Stimulated activated CD4-positive, alpha-beta T cell treated with anti-CD3 and anti-CD28 coated beads, TNF-alpha, amount 100 ng/mL, for 24 hours (primary cell): ENCODE data around the gene FAM107B.

ENCODE experiments used
- DNase-seq, 3 experiments: peaks; one replicate each; pipeline ENCODE4 v3.0.0-alpha.2; 2020; ENCODE audit warnings: low read depth in 3 of 3

Gene FAM107B

DNA sequence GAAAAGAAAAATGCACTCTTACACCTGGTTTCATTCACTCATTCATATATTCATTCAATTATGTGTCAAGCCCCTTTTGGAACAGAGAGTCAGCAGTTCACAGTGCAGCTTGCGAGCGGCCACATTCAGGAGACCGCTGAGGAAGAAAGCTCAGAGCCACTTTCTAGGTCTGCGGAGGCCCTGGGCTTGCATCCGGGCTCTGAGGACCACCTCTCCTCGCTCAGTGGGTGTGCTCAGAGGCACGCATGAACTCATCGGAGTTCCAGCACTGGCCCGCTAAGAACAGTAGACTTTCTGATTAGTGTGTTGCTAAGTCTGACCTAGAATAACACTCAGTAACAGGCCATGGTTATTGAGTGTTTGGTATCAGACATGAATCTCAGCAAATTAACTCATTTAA lies 1.8 kb upstream of the FAM107B start:
- no peak for DNase-seq

DNA sequence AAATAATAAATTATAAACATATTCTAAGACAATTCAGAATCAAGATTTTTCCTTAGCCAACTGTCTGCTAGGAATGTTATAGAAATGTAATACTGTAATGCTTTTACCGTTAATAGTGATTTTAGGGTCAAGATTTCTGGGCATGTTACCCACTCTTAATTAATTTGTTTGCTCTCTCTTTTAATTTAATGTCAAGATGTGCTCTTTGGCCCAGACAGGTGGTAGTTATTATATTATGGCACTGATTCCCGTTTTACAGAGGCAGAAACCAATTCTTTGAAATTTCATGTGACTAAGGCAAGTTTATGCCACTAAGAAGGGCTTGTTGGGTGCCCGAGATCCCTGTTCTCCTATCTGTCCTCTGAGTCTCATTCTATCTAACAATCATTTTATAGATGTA lies 959 bp upstream of the FAM107B start:
- no peak for DNase-seq

DNA sequence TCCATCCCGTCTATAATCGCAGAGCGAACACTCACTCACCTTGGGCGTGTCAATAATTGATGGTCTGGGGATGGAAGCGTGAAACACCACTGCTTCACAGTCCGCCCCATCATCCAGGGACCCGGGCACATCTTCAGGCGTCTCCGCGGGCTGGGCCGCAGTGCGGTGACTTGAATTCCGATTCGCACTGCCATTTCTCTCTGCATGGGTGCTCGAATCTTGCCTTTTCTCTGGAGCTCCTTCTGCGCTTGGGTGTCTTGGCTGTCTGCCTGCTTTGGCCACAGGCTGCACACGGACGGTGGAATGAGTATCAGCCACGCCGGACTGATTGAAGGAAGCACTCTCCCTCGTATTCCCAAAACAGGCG lies 500 bp downstream of the FAM107B start:
- DNase-seq = no peak

DNA sequence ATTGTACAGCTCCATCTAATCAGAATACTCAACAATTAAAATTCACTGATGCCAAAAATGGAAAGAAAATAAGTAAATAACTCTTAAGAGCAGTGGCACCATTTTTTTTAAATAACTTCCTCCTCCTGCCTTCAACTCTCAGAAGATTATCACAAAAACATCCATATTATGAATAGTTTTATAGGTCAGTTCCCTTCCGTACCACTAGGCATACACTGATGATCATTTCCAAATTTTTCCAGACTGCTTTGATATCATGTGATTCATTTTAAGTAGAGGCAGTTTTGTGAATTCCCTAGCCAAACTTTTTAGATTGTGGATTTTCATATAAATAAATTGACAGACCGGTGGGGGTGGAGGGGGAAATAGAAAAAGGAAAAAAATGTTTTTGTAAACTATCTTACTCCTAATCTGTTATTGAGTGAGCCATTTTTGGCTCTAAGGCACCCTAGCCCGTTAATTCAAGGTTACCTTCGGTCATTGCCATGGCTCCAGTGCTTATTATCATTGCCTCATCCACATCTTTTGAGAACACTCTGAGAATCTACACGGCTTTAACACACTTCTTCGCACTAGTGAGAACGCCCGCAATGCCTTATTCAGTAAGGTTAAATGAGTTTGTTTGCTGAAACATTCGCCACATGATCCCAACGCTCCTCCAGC lies 1.0 kb downstream of the FAM107B start:
- DNase-seq = no peak

DNA sequence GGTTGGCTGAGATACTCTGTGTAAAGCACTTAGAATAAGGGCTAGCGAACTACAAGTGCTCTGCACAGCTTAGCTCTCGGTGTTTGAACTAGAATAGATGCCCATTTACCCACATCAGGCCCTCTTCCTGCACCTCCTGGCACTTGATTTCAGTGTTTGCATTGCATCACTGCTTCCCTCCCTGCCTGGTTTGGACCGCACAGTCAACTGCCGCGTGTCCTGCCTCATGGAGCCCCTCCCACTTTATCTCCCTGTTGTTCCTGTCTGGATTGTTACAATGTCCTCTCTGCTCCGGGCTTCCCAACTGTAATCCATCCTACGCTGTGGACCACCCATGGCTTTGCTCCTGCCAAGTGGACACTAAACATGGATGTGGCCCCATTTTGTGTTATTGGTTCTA lies 2.3 kb downstream of the FAM107B start:
- DNase-seq = no peak

DNA sequence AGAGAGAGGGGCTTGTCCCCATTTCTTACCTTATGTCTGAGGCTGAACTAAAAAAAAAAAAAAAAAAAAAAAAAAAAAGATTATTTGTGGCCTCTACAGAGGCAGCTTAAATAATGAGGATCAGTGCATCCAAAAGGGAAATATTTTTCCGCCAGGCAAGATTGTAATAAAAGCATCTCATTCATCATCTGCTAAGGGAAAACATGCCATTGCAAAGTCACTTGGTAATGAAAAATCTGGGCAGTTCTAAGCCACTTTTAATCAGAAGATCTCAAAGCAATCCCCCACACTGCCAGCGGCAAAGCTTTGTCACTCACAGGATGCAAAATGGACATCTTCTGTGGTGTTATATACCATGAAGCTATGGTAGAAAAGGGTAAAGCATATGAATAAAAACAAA lies 3.8 kb downstream of the FAM107B start:
- no peak for DNase-seq

DNA sequence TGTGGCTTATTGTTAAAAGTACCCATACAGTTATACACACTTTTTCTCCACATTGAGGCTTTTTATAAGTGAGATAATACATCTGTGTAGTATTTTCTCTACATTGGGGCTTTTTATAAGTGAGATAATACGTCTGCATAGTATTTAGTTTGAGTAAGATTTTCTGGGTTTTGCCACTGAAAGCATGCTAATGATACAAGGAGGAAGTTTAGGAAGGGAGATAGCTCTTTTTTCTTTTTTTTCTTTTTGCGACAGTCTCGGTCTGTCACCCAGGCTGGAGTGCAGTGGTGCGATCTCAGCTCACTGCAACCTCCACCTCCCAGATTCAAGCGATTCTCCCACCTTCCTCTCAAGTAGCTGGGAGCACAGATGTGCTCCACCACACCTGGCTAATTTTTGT lies 13.3 kb downstream of the FAM107B start:
- DNase-seq = no peak

DNA sequence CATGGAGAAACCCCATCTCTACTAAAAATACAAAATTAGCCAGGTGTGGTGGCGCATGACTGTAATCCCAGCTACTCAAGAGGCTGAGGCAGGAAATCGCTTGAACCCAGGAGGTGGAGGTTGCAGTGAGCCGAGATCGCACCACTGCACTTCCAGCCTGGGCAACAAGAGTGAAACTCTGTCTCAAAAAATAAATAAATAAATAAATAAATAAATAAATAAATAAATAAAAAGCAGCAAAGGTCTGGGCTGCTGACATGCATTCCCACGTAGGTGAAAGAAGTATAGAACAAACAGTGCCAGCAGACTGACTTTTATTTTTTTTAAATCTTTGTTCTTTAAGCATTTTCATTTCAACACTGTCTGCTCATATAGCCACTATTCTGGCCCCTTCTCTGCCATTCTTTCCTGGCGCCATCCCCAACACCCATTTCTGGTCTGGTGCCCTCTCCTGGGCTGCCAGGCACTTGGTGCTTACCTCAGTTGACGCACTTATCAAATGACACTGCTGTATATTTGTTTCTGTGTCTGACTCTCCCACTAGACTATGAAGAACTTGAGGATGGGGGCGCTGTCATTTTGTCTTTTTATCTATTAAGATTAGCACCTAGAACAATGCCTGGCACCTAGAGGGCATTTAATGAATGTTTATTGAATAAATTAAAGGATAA lies 15.6 kb downstream of the FAM107B start:
- DNase-seq = peak in 1 of 3 experiments; percentile 5

DNA sequence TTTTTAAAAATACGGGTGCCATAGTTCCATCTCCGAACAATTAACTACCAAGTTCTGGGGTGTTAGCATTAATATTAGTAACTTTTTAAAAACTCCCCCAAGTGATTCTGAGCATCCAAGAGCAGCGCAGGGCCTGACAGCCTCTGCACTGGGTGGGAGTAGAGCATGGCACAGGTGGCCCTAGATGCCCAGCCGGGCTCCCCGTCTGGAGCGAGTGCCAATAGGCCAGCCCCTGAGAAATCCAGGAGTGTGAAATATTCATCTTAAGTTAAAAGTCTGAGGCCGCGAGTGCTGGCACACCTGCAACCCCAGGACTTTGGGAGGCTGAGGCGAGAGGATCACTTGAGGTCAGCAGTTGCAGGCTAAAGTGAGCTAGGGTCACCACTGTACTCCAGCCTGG lies 16.2 kb downstream of the FAM107B start:
- no peak for DNase-seq

DNA sequence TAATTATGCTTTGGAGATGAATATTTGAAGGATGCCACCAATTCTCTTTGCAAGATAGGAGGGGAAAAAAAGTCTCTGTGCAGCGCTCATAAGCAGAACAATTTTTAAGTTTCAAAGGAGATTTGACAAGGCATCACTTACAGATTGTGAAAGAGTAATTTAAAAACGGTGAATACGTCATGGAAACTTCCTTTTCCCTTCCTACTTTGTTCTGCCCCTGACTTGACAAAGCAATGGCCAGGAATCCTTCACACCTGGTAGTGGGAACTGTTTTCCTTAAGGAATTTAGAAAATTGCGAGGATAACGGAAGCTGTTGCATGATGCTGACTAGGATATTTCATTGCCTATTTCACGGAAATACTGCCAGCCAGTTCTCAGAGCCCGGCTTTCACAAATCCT lies 16.7 kb downstream of the FAM107B start:
- DNase-seq = no peak

DNA sequence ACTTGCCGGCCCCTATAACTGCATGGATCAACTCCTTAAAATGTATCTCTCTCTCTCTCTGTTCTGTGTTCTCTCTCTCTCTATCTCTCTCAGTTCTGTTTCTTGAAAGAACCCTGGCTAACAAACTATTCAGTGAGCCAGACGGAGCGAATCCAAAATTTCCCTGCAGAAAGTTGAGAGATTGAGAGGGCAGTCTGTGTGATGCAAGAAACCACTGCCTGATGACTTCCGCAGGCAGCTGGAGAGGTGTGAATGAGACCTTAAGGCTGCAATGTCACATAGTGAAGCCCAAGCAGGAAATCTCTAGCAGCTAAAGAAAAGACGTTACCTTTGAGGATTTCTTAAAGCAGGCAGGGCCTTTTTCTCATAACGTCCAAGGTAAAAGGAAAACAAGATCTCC lies 17.3 kb downstream of the FAM107B start:
- no peak for DNase-seq

DNA sequence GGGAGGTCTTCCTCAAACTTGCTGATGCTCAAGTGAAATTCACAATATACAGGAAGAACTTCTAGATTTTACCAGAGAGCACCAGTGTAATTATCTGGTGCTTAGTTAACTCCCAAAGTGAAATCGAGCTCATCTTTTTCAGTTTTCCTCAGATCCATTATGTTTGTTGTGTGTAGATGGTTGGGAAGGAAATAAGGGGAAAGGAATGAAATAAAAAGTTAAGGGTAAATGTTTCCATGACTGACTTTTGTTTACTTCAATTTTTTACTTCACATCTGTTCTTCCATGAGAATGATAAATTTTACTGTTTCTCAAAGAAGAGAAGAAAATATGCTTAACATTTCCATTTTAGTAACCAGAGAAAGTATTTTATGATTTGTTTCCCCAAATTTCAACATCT lies 21.3 kb downstream of the FAM107B start:
- no peak for DNase-seq

DNA sequence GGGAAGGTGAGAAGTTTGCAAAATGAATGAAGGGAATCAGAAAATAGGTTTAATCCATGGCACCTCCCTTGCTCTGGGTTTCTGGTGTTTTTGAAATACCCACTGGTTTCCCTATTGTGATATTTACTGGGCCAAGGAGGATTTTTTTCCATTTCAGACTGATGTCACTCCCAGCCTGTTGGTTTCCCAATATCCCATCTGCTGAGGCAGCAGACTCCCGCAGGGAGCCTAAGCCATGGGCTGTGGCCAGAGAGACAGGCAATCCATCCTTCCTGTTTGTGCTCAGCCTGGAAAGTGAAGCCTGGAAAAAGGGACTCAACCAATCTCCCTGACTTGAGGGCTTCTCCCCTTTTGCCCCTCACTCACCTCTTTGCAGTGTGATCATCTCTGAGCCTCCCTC lies 22.8 kb downstream of the FAM107B start:
- DNase-seq = no peak

DNA sequence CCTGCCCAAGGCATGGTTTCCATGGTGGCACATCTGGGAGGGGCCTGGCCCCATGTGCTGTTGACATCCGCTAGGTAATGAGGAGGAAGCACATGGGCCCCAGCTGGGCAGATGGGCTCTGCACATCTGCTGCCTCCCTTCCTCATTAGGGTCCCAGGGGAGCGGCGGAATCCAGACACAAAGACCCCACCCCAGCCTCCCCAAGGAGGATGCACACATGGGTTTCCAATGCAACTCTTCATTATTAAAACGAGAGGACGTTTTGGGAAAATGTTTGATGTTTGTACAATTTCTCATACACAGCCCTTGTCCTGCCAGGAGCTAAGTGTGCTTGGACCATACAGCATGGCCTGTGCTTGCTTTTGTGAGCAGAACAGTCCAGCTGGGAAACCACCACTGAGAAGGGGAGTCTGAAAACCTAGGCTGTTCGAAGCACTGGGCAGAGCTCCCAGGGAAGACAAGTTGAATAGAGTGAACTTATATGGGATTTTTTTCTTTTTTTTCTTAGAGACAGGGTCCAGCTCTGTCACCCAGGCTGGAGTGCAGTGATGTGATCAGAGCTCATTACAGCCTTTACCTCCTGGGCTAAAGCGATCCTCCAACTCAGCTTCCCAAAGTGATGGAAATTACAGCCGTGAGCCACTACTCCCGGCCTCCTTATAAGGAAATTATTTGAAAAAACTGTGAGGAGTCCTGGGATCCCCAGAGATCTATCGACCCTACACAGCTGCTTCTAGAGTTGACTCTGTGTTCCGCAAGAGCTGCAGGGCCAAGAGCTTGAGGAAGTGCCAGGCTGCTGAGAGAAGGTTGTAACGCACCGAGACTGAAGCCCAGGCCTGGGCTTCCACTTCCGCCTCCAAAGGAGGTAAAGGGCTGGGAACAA lies 23.4 kb downstream of the FAM107B start:
- DNase-seq = no peak

DNA sequence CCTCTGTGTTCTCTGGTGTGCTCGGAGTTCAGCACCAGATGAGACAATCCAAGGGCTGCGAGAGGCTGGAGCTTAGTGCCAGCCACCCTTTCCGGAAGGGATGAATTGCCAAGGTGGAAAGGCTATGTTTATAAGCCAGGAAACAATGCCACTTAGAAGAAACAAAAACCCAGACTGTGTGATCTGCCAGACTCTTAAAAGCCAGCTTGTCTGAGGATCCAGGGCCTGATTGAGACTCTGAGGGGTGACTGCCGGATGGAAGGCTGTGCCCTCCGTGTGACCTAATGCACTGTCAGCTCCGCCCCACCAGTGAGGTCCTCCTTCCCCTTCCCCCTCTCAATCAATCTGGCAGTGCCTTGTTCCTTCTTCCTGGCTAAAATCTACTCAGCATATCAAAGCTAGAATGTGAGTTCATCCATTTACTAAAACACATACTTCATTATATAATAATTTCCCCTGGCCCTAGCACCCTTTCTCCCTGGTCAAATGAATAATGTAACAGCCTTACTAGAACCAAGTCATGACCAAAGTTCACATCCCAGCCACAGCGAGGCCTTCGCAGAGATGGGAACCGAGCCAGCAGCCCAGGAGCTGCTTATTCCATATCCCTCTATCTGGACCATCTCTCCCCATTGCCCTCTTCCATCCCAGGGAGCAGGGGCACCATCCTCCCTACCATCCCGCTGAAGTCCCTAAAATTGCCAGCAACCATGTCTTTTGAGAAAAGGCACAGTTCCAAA lies 25.5 kb downstream of the FAM107B start:
- DNase-seq = no peak

DNA sequence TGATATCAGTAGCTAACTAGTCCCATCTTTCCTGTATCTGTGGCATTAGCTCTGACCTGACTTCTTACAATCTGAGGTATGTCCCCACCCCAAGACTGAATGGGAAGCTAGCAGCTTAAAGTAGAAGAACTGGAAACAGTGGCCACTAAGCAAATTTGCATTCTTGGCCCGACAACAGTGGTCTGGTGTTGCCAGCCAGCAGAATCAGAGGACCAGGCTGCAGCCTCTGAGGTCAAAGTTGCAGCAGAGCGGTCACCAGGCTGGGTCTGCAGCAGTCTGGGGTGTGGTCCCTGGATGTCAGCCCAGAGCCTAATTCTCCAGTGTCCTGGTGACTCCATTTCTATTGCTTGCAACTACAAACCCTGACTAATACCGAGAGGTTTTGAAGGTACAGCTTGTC lies 26.3 kb downstream of the FAM107B start:
- no peak for DNase-seq

DNA sequence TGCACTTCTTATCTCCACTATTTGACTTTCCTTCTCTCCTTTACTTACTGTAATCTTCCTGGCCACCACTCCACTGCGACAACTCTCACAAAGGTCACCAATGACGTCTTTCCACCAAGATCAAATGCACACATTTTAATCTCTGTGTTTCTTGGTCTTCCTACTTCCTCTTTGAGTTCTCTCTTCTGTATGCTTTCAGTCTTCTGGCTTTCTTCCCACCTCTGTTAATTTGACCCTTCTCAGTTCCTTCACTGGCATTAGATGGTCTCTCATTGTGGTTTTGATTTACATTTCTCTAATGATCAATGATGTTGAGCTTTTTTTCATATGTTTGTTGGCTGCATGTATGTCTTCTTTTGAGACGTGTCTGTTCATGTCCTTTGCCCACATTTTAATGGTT lies 31.9 kb downstream of the FAM107B start:
- no peak for DNase-seq

DNA sequence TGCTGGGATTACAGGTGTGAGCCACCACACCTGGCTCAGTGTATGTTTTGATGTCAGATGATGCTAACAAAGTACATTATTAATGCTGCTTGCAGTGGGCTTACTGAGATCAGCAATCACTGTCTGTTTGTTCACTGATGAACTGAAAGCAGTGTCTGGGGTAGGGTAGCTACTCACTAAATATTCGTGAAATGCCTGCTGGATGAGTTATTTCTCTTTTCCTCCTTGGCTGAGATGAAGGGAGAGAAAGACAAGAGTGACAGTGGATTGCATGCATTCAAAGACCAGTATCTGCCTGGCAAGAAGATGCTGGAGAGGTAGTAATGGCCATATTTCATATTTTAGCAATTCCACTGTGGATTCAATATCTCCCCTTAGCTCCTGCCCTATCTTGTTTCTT lies 32.3 kb downstream of the FAM107B start:
- no peak for DNase-seq

DNA sequence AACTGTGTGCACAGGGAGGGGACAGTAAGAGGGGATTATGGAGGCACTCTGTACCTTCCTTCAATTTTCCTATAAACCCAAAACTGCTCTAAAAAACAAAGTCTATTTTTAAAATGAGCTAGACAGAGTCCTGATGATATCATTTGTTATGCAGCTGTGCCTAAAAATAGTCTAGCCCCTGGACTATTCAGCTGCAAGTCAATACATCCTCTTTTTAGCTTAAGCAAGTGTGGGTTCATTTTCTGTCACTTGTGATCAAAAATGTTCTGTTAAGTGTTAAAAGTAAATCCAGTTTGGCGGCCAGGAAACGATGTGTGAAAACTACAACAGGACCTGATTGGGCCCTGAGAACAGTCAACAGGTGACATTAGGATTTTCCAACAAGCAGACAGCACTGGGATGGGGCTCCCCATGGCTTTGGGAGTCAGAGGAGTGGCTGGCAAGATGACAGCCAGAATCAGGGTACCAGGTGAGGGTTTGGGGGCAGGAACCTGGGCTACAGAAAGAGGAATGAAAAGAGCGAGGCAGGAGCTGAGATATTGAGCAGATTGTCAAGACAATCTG lies 33.9 kb downstream of the FAM107B start:
- no peak for DNase-seq

DNA sequence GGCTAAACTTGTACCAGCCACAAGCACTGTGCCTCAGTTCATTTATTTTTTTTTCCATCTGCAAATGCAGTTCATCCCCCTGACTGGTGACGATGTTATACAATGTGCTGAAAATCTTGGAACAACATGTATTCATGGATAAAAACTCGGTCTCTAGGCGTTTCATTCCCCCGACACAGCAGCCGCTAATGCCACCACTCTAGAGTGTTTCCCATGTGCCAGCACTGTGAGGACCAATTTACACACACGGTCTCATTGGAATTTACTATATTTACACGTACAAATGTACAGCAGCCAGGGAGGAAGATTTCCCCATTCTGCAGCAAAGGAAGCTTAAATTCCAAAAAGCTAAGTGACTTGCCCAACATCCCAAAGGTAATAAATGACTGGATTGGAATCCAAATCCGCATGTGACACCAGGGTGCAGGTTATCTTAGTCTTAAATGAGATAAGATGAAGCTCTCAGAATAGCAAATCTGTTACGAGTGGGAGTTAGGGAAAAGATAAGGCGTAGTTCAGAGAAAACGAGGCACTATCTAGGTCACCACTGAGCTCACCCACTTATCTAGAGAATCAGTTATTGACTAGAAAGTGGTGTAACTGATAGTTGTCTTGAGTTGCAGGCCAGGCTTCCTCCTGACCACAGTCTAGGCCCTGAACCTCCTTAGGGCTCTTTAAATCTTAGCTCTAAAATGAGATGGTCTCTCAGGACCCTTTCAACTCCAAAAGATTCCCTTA lies 36.7 kb downstream of the FAM107B start:
- DNase-seq = no peak

DNA sequence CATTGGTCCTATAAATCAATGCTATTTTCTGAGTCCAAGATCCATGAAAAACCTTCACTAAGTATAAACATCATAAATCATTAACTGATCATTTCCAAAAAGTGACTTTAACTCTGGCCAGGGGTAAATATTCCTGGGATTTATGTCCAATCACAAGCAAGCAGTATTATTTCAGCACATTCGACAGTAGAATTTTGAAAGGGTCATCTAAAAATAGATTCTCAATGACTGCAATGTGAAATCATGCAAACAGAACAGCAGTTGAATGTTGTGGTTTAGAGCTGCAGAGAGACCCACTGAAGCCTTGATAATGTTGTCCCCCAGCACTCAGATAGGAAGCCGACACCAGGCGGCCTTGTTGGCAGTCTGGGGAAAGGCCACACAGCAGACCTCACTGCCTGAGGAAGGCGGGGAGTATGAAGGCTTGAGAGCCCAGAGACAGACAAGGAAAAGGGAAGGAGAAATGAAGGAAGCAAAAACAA lies 38.1 kb downstream of the FAM107B start:
- DNase-seq = no peak
